Measurements from ENCODE around the gene DMP1. TPM values are rescaled to one million over a fixed set of nuclear protein-coding genes. Genes with fewer than 3 reads are reported as not detected.

Gene DMP1
- total RNA-seq, 1 experiment from 2014 or later = not detected

- CTCF ChIA-PET = no interaction called here
- Histone ChIP-seq H3K9me2 (ENCODE audit: insufficient read depth) (no peaks in the 10 kb centered on the region; the same call in 1 of the 2 replicates), H3K9ac (ENCODE audit: low read length) (no peak overlapping the region), H2AFZ (ENCODE audit: low read depth, low read length, poor library complexity, severe bottlenecking) (no peak overlapping the region), H4K20me1 (ENCODE audit: insufficient read depth) (no peaks in the 10 kb centered on the region), H3K4me2 (ENCODE audit: low read length) (no peak overlapping the region), H3K4me3 (replicated peaks in 1 of 2; ENCODE audit: low read depth in 1 of 2, low read length in 2 of 2) (no peak overlapping the region), H3K27ac (ENCODE audit: low read depth, low read length) (no peak overlapping the region), H3K9me3 (ENCODE audit: control insufficient read depth in 1 of 2, insufficient read depth in 1 of 2, low read depth in 1 of 2, low read length in 2 of 2) (no peaks in the 10 kb centered on the region), H3K79me2 (ENCODE audit: insufficient read depth, low read length) (no peaks in the 10 kb centered on the region), H3K36me3 (ENCODE audit: control insufficient read depth in 1 of 2, insufficient read depth in 2 of 2, low read length in 2 of 2) (no peaks in the 10 kb centered on the region), H3K27me3 (ENCODE audit: insufficient read depth, low read length) (no peaks in the 10 kb centered on the region), H3K4me1 (ENCODE audit: control insufficient read depth in 1 of 2, insufficient read depth in 2 of 2, low read length in 2 of 2) (no peaks in the 10 kb centered on the region)
- BruUV-seq (replicated peaks) = no TSS peak
- intact Hi-C loops (cut with micrococcal nuclease) = no loop called here
- POLR2A ChIA-PET = no interaction called here
- no peak for ATAC-seq
- RAD21 ChIA-PET (ENCODE audit: low non-redundant PET in 1 of 2, low total read pairs in 2 of 2, uncharacterized antibody in 2 of 2, unreplicated experiment in 2 of 2) = no interaction called here
- TF ChIP-seq TCF7L2 (IDR thresholded peaks at IDR 0.05; ENCODE audit: borderline replicate concordance, extremely low read depth, insufficient read depth, insufficient read length) (no peak), CTCF (IDR thresholded peaks at IDR 0.05 in 2 of 3, conservative IDR thresholded peaks at IDR 0.05 in 1 of 3; ENCODE audit: borderline replicate concordance in 1 of 3, insufficient read depth in 1 of 3, low read depth in 2 of 3, low read length in 2 of 3) (no peak), REST (IDR thresholded peaks at IDR 0.05; ENCODE audit: low read depth) (no peak), CEBPB (IDR thresholded peaks at IDR 0.05; ENCODE audit: low read depth) (no peak), YY1 (IDR thresholded peaks at IDR 0.05; ENCODE audit: extremely low read depth, insufficient replicate concordance, low read depth, low read length) (no peak), ZNF274 (IDR thresholded peaks at IDR 0.05; ENCODE audit: low read depth, low read length) (no peak), FOSL1 (IDR thresholded peaks at IDR 0.05; ENCODE audit: low read depth) (no peak)
- DNase-seq (ENCODE audit: low read depth, low spot score) = no peak
Observed at GRCh38 chr4:87631668-87632067, 18.4 kb upstream of the DMP1 start.
